ENCODE results near the gene APOBEC3H. TPM values are rescaled to one million over a fixed set of nuclear protein-coding genes. Genes with fewer than 3 reads are reported as not detected.

The APOBEC3H gene
- total RNA-seq, 1 donor from 2014 or later = 20.0 TPM

- intact Hi-C loops (cut with micrococcal nuclease) = no loop called here
Observed at GRCh38 chr22:39109361-39109760, 12.3 kb downstream of the APOBEC3H start.

- intact Hi-C loops (cut with micrococcal nuclease) = no loop called here
Observed at GRCh38 chr22:39110631-39111561, 13.9 kb downstream of the APOBEC3H start.

- intact Hi-C loops (cut with micrococcal nuclease) = no loop called here
Observed at GRCh38 chr22:39114112-39114511, 17.1 kb downstream of the APOBEC3H start.

GRCh38 chr22:39115570-39115969 lies 18.5 kb downstream of the APOBEC3H start:
- intact Hi-C loops (cut with micrococcal nuclease) = no loop called here

GRCh38 chr22:39115977-39116621 lies 19.1 kb downstream of the APOBEC3H start:
- intact Hi-C loops (cut with micrococcal nuclease) = no loop called here

- intact Hi-C loops (cut with micrococcal nuclease) = loop anchor here (1.0 kb wide), 3 partner anchors 20 to 247 kb away; partner anchors contain the start of gene APOBEC3H
Observed at GRCh38 chr22:39117585-39118191, 20.6 kb downstream of the APOBEC3H start.

- intact Hi-C loops (cut with micrococcal nuclease) = no loop called here
Observed at GRCh38 chr22:39120983-39121382, 23.9 kb downstream of the APOBEC3H start.

GRCh38 chr22:39122772-39123470 lies 25.9 kb downstream of the APOBEC3H start:
- intact Hi-C loops (cut with micrococcal nuclease) = no loop called here

- intact Hi-C loops (cut with micrococcal nuclease) = no loop called here
Observed at GRCh38 chr22:39123751-39124581, 26.9 kb downstream of the APOBEC3H start.

- intact Hi-C loops (cut with micrococcal nuclease) = no loop called here
Observed at GRCh38 chr22:39125622-39126021, 28.6 kb downstream of the APOBEC3H start.

GRCh38 chr22:39128508-39128907 lies 31.5 kb downstream of the APOBEC3H start:
- intact Hi-C loops (cut with micrococcal nuclease) = no loop called here

GRCh38 chr22:39129081-39129480 lies 32.0 kb downstream of the APOBEC3H start:
- intact Hi-C loops (cut with micrococcal nuclease) = no loop called here

- intact Hi-C loops (cut with micrococcal nuclease) = no loop called here
Observed at GRCh38 chr22:39129746-39130145, 32.7 kb downstream of the APOBEC3H start.

- intact Hi-C loops (cut with micrococcal nuclease) = no loop called here
Observed at GRCh38 chr22:39130152-39130704, 33.2 kb downstream of the APOBEC3H start.

GRCh38 chr22:39130892-39131855 lies 34.1 kb downstream of the APOBEC3H start:
- intact Hi-C loops (cut with micrococcal nuclease) = no loop called here

GRCh38 chr22:39132281-39132680 lies 35.2 kb downstream of the APOBEC3H start:
- intact Hi-C loops (cut with micrococcal nuclease) = no loop called here

GRCh38 chr22:39132871-39133524 lies 36.0 kb downstream of the APOBEC3H start:
- intact Hi-C loops (cut with micrococcal nuclease) = no loop called here

- intact Hi-C loops (cut with micrococcal nuclease) = no loop called here
Observed at GRCh38 chr22:39133871-39134270, 36.8 kb downstream of the APOBEC3H start.
